HG03558 (cell line): ENCODE measurements around the gene ITPKA.

Source experiments
- ATAC-seq: cut with Tn5 transposase; IDR thresholded peaks from one replicate; pipeline ENCODE4 v1.9.1; 2021; ENCODE audit warnings: moderate number of reproducible peaks; ENCODE audit not compliant: unreplicated experiment; ENCODE audit errors: extremely low read depth

ITPKA gene

GRCh38 chr15:41507820-41508290 is 14.2 kb downstream of the ITPKA start:
- ATAC-seq = no peak

DNA sequence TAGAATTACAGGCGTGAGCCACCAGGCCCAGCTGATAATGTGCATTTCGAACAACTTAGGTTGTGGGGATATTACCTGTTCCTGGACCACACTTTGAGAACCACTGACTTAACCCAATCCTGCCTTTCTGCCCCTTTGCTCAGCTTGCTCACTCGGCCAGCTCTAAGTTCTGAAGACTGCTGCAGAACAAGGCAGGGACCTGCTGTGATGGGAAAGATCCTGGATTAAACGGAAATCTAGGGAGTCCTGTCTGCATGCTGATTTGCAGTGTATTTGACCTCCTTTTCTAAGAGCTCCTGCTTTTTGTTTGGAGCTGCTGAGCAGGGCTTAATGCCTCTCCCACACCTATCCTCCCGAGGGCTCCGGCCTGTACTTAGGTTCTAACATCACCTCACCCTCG is 17.1 kb downstream of the ITPKA start:
- ATAC-seq = no peak

DNA sequence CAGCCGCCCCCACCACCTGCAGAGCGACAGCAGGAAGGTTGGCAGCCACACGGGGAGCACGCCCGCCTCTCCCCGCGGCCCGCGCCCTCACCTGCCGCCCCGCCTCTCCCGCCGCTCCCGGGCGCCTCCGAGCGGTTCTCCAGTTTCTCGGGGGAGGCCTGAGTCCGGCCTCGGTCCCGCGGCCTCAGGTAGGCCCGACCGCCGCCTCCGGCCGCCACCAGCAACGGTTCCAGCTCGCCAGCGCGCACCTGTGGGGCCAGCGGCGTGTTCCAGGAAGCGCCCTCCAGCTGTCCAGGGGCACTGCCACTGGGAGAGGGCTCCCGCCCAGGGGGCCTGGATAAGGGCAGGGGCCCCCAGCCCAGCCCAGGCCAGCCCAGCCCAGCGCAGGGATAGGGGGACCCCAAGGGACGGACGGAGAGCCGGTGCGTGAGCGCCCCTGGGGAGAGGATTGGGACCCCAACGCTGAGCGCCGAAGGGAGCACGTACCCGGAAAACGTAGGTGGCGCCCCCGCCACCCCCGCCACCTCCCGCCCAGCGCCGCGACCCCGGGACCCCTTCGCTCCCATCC is 17.7 kb downstream of the ITPKA start:
- ATAC-seq = no peak

- no peak for ATAC-seq
Observed at GRCh38 chr15:41511899-41512369, 18.3 kb downstream of the ITPKA start.

GRCh38 chr15:41512512-41512939 is 18.9 kb downstream of the ITPKA start:
- no peak for ATAC-seq

DNA sequence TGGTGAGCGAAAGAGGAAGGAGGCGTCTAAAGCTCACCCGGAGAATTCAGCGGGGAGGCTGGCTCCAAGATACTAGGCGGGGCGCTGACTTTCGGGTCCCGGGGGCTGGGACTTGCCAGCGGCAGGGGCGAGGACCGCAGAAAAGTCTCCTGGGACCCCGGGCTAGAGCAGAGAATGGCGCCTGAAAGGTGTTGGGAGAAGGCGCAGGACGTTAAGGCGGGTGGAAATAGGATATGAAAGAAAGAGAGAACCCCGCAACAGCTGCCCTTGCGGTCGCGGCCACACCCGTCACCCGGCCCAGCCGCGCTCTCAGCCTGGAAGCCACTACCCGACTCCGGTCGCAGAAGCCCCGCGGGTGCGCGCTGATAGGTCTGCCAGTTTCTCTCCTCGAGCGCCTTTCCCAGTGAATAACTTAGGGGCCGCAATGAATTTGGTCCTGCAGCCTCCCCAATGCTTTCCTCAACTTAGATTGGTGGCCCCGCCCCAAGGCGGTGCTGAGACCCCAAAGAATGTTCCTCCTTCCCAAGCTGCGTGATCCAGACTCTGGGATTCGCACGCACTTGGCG is 19.3 kb downstream of the ITPKA start:
- ATAC-seq = no peak

DNA sequence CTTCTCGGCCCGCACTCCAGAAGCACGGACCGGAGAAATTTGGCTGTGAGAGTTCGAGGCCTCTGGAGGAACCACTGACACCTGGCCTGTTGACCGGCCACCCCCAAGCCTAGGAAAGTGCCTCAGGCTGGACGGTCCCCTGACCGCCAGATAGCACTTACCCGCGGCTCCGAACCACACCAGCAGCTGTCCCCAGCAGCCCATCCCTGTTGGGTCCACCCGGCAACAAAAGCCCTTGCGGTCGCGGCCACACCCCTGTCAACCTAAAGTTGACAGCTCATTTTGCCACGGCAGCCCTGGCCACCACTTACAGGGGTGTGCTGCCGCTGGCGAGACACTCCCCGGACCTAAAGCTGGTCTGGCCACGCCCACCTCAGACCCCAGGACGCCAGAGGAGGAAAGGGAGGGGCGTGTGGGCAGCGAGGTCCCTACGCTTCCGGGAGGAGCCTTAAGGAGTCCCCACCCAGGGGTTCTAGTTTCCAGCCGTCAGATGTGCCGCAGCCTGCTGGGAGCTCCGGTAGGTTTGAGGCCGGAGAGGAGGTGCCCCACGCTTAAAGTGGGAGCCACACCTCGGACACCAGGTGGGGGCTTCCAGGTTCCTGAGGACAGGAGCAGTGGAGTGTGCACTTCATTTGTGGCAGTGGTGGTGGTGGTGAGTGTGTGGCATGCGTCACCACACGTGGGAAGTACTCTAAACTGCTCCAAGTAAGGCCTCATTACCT is 20.0 kb downstream of the ITPKA start, which contains the start of gene LTK:
Gene LTK (minus strand): TSS at position 322 of the 722 bp plus-strand sequence. CDS start 118 bp downstream, at position 204.
- ATAC-seq = no peak

DNA sequence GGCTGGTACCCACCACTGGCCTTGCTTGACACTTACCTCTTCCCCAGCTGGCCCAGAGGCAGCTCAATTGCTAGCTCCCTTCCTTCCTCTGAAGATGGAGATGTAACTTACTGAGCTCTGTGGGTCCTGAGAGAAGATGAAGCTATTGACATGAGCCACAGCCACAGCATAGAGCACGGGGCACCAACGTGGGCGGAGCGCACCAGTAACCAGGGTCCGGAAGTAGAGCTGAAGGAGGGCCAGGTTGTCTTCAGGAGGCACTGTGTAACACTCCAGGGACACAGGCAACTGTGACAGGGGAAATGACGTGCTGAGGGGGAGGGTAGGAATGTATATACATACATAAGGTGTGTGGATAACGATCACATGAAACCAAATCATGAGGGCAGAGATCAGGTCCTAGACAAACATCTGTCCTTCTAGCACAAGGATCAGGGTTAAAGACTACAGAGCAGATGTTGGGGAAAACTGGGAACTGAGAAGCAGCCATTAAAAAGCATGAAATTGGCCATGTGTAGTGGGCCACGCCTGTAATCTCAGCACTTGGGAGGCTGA is 24.3 kb downstream of the ITPKA start:
- ATAC-seq = no peak

DNA sequence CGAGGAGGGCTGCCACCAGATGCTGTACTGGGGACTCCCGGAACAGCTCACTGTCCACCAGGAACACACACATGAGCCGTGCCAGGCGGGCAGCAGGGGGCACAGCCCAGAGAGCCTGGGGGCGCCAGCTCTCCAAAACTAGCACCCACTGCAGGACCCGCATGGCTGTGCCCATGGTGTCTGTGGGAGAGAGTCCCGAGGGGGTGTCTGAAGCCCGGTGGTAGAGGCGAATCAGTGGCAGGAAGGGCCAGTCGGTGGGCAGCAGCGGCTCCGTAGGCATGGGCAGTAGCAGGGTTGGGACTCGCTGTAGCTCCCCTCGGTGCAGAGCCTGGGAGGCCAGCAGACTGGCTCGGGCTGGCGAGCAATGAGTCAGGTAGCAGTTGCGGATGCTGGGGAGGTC is 27.0 kb downstream of the ITPKA start:
- ATAC-seq = no peak

GRCh38 chr15:41521614-41522013 is 27.9 kb downstream of the ITPKA start:
- no peak for ATAC-seq

DNA sequence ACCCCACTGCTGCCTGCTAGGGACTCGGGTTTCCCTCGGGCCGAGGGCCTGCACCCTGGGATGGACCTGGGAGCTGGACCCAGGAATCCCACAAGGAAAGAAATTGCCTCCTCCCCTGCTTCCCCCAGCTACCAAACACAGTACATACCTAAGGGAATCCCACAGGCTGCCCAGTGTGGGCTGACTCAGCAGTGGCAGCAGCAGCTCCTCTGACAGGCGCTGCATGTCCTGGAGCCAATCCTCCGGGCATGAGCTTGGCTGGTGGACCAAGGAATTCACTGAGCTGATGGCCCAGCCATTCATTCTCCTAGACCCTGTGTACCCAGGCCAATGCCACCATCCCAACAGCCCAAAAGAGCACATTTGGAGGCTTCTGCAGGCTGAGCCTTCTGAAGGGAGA is 29.4 kb downstream of the ITPKA start:
- ATAC-seq = no peak

GRCh38 chr15:41530363-41530956 is 36.8 kb downstream of the ITPKA start:
- no peak for ATAC-seq

DNA sequence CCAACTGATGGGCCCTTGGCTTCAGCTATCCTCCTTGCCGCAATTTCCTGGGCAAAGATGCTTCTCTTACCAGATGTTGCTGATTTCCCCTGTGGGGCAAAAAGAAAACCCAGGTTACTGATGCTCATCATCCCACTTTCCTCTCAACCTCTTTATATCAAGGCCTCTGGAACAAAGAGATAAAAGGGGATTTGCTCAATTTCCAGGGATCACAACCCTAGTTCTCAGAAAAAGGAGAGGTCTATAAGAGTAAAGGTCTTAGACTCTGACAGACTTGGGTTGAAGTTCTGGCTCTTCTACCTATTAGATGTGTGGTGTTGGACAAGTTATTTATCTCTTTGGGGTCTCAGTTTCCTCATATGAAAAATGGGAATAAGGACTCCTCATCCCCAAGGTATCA is 41.9 kb downstream of the ITPKA start:
- ATAC-seq = no peak

GRCh38 chr15:41536866-41537265 is 43.2 kb downstream of the ITPKA start:
- ATAC-seq = no peak

DNA sequence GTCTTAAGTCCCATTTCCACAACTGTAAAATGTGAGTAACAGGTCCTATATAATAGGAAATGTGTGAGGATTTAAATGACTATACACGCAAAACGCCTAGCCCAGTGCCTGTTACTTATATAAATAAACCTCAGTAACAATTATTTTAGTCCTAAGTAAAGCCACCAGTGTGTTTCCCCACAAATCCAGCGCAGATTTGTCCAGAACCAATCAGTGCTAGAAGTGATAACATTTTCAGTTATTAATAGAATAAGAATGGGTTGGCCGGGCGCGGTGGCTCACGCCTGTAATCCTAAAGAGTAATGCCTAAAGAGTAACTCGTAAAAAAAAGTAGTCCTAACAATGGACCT is 49.8 kb downstream of the ITPKA start:
- no peak for ATAC-seq

- no peak for ATAC-seq
Observed at GRCh38 chr15:41544650-41545015, 51.0 kb downstream of the ITPKA start.

- no peak for ATAC-seq
Observed at GRCh38 chr15:41545218-41545617, 51.5 kb downstream of the ITPKA start.

DNA sequence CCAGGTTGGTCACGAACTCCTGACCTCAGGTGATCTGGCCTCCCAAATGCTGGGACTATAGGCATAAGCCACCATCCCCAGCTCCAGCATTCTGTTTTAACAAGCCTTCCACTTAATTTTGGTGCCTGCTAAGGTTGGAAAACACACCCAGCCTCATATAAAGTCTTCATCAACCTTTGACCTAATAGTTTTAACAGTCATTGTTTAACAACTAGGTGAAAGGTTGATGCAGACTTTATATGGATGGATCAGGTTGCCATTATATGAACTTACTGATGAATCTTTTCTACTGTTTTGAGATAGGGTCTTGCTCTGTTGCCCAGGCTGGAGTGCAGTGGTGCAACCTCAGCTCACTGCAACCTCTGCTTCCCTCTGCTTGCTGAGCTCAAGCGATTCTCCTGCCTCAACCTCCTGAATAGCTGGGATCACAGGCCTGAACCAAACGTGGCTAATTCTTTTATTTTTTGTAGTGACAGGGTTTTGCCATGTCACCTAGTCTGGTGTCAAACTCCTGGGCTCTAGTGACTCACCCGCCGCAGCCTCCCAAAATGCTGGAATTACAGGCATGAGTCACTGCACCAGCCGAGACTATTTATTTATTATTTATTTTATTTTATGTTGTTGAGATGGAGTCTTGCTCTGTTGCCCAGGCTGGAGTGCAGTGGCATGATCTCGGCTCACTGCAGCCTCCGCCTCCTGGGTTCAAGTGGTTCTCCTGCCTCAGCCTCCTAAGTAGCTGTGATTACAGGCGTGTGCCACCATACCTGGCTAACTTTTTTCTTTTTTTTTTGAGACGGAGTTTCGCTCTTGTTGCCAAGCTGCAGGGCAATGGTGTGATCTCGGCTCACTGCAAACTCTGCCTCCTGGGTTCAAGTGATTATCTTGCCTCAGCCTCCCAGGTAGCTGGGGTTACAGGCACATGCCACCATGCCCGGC is 53.4 kb downstream of the ITPKA start:
- no peak for ATAC-seq

- ATAC-seq = no peak
Observed at GRCh38 chr15:41550066-41550775, 56.5 kb downstream of the ITPKA start.
